LNCAP (cell line): ENCODE data around the gene PRRC2B.

Experiments
- CTCF ChIP-seq: fragments of 450-650 bp; IDR thresholded peaks from 2 replicates; pipeline ENCODE4 v1.5.1; 2017; ENCODE audit warnings: mild to moderate bottlenecking

Gene PRRC2B

GRCh38 chr9:131530546-131530919, 136.6 kb downstream of the PRRC2B start:
- no peak for TF ChIP-seq CTCF

DNA sequence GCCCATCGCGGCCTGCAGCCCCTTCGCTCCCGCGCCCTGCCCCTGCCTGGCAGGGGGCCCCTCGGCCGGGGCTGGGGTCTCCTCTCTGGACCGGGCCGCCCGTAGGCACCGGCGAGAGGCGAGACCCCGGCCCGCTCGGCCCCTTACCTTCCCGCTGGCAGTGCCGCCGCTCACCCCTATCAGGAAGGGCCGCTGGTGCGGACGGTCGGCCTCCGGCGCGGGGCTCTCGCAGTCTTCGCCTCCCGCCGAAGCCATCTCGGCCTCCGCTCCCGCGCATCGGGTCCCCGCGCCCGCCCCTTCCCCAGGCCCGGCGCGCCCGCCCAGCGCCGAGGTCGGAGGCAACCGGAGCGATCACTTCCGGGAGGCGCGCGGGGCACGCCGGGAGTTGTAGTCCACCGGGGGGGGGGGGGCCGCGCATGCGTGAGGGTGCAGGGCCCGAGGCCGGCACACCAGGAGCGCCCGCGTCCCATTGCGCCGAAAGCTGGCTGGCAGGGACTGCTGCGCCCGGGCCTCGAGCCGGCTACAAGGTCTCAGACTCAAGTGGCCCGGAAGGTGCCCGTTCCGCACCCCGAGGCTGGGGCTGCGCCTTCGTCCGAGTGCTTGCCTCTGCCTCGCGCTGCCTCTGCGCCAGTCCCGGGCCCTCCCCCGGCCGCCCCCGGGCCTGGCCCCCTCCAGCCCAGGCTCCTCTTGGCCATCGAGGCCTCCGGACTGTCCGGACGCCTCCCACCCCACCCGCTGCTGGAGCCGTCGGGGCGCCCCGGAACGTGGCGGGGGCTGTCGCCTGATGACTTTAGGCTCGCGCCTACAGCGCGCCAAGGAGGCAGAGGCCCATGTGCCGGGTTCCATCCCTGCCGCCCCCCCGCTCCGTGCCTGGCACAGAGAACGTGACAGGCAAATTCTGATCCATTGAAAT, 137.3 kb downstream of the PRRC2B start, which contains the start of gene UCK1:
Gene UCK1 (minus strand): TSS at position 344 of the 913 bp plus-strand sequence. CDS start 89 bp downstream, at position 255.
- no peak for TF ChIP-seq CTCF

DNA sequence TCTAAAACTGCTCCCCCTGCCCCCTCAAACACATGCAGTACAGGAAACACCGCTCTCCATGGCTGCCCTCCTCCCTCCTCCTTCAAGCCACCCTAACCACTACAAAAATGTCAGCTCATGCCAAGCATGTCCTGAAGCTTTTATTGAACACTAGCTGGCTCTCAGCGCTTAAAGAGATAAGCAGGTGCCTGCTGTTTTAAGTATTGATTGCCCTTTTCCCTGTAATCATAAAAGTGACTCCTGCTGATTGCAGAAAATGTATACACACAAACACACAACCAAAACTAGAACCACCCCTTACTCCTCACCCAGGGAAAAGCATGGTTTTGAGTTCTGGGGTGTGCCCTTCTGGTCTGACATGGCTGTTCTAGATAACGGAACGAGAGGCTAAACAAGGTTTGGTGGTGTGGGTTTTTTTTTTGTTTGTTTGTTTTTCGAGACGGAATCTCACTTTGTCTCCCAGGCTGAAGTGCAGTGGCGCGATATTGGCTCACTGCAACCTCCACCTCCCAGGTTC, 140.9 kb downstream of the PRRC2B start:
- no peak for TF ChIP-seq CTCF

- TF ChIP-seq CTCF, result no peak
Observed at GRCh38 chr9:131537946-131538345, 144.1 kb downstream of the PRRC2B start.

DNA sequence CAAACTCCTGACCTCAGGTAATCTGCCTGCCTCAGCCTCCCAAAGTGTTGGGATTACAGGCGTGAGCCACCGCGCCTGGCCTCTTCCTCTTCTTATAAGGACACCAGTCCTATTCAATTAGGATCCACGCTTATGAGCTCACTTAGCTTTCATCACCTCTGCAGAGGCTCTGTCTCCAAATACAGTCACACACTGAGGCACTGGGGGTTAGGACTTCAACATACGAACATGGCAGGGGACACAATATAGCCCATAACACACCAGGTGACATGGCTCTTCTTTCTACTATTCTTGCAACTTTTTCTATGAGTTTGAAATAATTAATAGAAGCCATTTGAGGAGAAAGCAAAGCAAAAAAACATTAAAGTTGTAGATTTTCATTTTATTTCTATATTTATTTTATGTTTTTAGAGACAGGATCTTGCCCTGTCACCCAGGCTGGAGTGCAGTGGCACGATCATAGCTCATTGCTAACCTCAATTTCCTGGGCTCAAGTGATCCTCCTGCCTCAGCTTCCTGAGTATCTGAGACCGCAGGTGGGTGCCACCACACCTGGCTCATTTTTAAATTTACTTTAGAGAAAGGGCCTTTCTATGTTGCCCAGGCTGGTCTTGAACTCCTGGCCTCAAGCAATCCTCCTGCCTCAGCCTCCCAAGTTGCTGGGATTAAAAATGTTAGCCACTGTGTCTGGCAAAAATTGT, 145.5 kb downstream of the PRRC2B start:
- TF ChIP-seq CTCF, result no peak

GRCh38 chr9:131543141-131543540, 149.3 kb downstream of the PRRC2B start:
- no peak for TF ChIP-seq CTCF

GRCh38 chr9:131545003-131545785, 151.3 kb downstream of the PRRC2B start, which contains the start of gene PRRT1B:
Gene PRRT1B, plus strand, starts transcription at chr9:131545523. Its CDS starts 93 bp downstream, at chr9:131545616.
- no peak; the same call in 1 of the 2 replicates for TF ChIP-seq CTCF
